Measurements from ENCODE around the gene VPS13D. TPM values are rescaled to one million over a fixed set of nuclear protein-coding genes. Genes with fewer than 3 reads are reported as not detected.
"Not testable (repeated sequence)": the region's sequence is repeated elsewhere in the genome, so short reads cannot be mapped to it uniquely, and the experiment has no call there.

The VPS13D gene
- total RNA-seq, 1 experiment from 2014 or later = 20.2 TPM

DNA sequence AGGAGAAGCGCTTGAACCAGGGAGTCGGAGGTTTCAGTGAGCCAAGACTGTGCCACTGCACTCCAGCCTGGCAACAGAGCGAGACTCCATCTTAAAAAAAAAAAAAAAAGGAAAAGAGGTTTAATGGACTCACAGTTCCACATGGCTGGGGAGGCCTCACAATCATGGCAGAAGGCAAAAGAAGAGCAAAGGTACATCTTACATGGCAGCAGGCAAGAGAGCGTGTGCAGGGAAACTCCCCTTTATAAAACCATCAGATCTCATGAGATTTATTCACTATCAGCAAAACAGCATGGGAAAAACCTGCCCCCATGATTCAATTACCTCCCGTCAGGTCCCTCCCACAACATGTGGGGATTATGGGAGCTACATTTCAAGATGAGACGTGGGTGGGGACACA lies 5.7 kb upstream of the VPS13D start:
- not testable (repeated sequence) for H3K23ac ChIP-seq (ENCODE audit: insufficient read length, low read depth, low read length); H3K9me3 ChIP-seq (ENCODE audit: control insufficient read depth, low read depth, low read length); H3K79me1 ChIP-seq (ENCODE audit: insufficient read depth, low read depth, low read length, poor library complexity, severe bottlenecking); H3K27me3 Mint-ChIP-seq (ENCODE audit: low read depth); H2BK120ac ChIP-seq (ENCODE audit: low read depth, low read length, poor library complexity, severe bottlenecking); H3K4me1 Mint-ChIP-seq; H2BK5ac ChIP-seq (ENCODE audit: insufficient read length, low read length); H3K27ac ChIP-seq (ENCODE audit: insufficient read length, low read depth, low read length); H3K23me2 ChIP-seq (ENCODE audit: insufficient read length, low read depth, low read length, poor library complexity, severe bottlenecking); H2BK20ac ChIP-seq (ENCODE audit: low read depth, low read length, poor library complexity, severe bottlenecking); H2BK12ac ChIP-seq (ENCODE audit: insufficient read length, low read depth, low read length); H4K91ac ChIP-seq (ENCODE audit: insufficient read length, low read depth, low read length); H3K4me3 Mint-ChIP-seq; H2BK15ac ChIP-seq (ENCODE audit: low read depth, low read length); H3T11ph ChIP-seq (ENCODE audit: low read length); H3K18ac ChIP-seq (ENCODE audit: insufficient read length, low read depth, low read length); H4K20me1 ChIP-seq (ENCODE audit: control insufficient read depth, insufficient read depth, insufficient read length); H4K5ac ChIP-seq (ENCODE audit: insufficient read length, low read depth, low read length); H3K27me3 ChIP-seq (ENCODE audit: insufficient read depth, low read length); H3K56ac ChIP-seq (ENCODE audit: insufficient read length, low read depth, low read length); H2AFZ ChIP-seq (ENCODE audit: low read length); H2AK5ac ChIP-seq (ENCODE audit: insufficient read length, low read length); H3K4me2 ChIP-seq (ENCODE audit: insufficient read depth, insufficient read length, low read length); H4K8ac ChIP-seq (replicated peaks; ENCODE audit: insufficient read length, low read depth, low read length); H3K4me1 ChIP-seq (ENCODE audit: insufficient read depth, low read length); H3K14ac ChIP-seq (ENCODE audit: insufficient read depth, low read length); H3K27ac Mint-ChIP-seq; H3K9ac ChIP-seq (ENCODE audit: extremely low read depth, insufficient read length, low read length); H3K4ac ChIP-seq (ENCODE audit: low read depth, low read length); H3K79me2 ChIP-seq (ENCODE audit: insufficient read depth, low read length); H3K36me3 Mint-ChIP-seq (ENCODE audit: insufficient read depth in 1 of 3, low read depth in 3 of 3); DNase-seq
- H3K9me3 Mint-ChIP-seq = peaks cover 27 to 31% of the 10 kb centered on the region in 2 experiments
- WGBS (ENCODE audit: extremely low coverage, insufficient read length, low lambda C conversion rate) = no CpG with 5 or more reads among the region's 6 CpGs

All from H9 (cell line).